HG03103 (cell line): ENCODE data around the gene SEC16A.

Source experiments
- ATAC-seq: cut with Tn5 transposase; IDR thresholded peaks from one replicate; pipeline ENCODE4 v1.9.1; 2021; ENCODE audit warnings: low read depth; ENCODE audit not compliant: unreplicated experiment

The SEC16A gene

GRCh38 chr9:136520053-136520540, 37.3 kb upstream of the SEC16A start:
- ATAC-seq = no peak

- ATAC-seq = no peak
Observed at GRCh38 chr9:136519263-136520052, 36.6 kb upstream of the SEC16A start.

- ATAC-seq = no peak
Observed at GRCh38 chr9:136518623-136519022, 35.8 kb upstream of the SEC16A start.

GRCh38 chr9:136517950-136518349, 35.1 kb upstream of the SEC16A start:
- ATAC-seq = no peak

- ATAC-seq = no peak
Observed at GRCh38 chr9:136517012-136517743, 34.3 kb upstream of the SEC16A start.

- no peak for ATAC-seq
Observed at GRCh38 chr9:136516191-136516654, 33.4 kb upstream of the SEC16A start.

- ATAC-seq = no peak
Observed at GRCh38 chr9:136515276-136515675, 32.4 kb upstream of the SEC16A start.

- ATAC-seq = no peak
Observed at GRCh38 chr9:136514022-136514714, 31.3 kb upstream of the SEC16A start.

- ATAC-seq = no peak
Observed at GRCh38 chr9:136513191-136513590, 30.4 kb upstream of the SEC16A start.

GRCh38 chr9:136512651-136513071, 29.8 kb upstream of the SEC16A start:
- ATAC-seq = no peak

GRCh38 chr9:136511670-136512592, 29.1 kb upstream of the SEC16A start:
- no peak for ATAC-seq

- no peak for ATAC-seq
Observed at GRCh38 chr9:136511144-136511669, 28.4 kb upstream of the SEC16A start.

GRCh38 chr9:136510561-136510960, 27.7 kb upstream of the SEC16A start:
- no peak for ATAC-seq

- ATAC-seq = no peak
Observed at GRCh38 chr9:136509549-136509948, 26.7 kb upstream of the SEC16A start.

GRCh38 chr9:136508729-136509500, 26.1 kb upstream of the SEC16A start:
- ATAC-seq = no peak

- ATAC-seq = no peak
Observed at GRCh38 chr9:136507992-136508375, 25.1 kb upstream of the SEC16A start.

GRCh38 chr9:136507221-136507991, 24.6 kb upstream of the SEC16A start:
- ATAC-seq = no peak

- ATAC-seq = no peak
Observed at GRCh38 chr9:136506425-136506824, 23.6 kb upstream of the SEC16A start.
